K562 (cell line): Measurements from ENCODE around the gene BICC1. TPM values are rescaled to one million over a fixed set of nuclear protein-coding genes. Genes with fewer than 3 reads are reported as not detected.

Experiments
- ATAC-seq: fragments of 200-7000 bp; cut with Tn5 transposase; 3 replicates; pipeline ENCODE4 v1.9.1; 2020; ENCODE audit warnings: moderate library complexity
- BruUV-seq: library from RNA; stranded (reverse); fragments of 400-500 nt; replicated peaks from 2 replicates; lab custom pipeline; 2021; lab: Mats Ljungman, UMichigan
- CTCF ChIA-PET: fragments of 300-600 bp; formaldehyde crosslinking; extraction: SDS; loops from one replicate; lab custom pipeline; 2021; ENCODE audit warnings: low intra/inter-chr PET ratio; lab: Yijun Ruan, JAX
- POLR2A ChIA-PET: fragments of 300-600, 350-650 bp; sonication (Branson Sonifier 250); formaldehyde crosslinking; extraction: SDS; loops from one replicate; lab custom pipeline; 2021; ENCODE audit warnings: antibody characterized with exemption, inconsistent platforms; lab: Yijun Ruan, JAX
- DNase-seq, 4 experiments: peaks; one replicate each; pipeline versions ENCODE4 v3.0.0 to v3.0.0-alpha.2; 2011 to 2018; ENCODE audit warnings: low spot score in 3 of 4, mixed read lengths in 3 of 4; ENCODE audit errors: extremely low read depth in 1 of 4
- FAIRE-seq: peaks from 2 replicates; lab custom pipeline; 2011; peaks lifted over from hg19 to GRCh38; lab: Jason Lieb, UNC
- H2AFZ ChIP-seq: 2 replicates; pipeline ENCODE4 v1.6.0; 2011; ENCODE audit warnings: low read depth, low read length, control low read depth, inconsistent platforms
- H3K27ac ChIP-seq: fragments of 200-600 bp; 3 replicates; pipeline ENCODE4 v1.8.0; 2011; ENCODE audit warnings: low read depth, mild to moderate bottlenecking, control low read depth, inconsistent platforms, low read length, moderate library complexity, mixed read lengths; ENCODE audit errors: extremely low read depth
- H3K27me3 ChIP-seq, 2 experiments: fragments of 300-600 bp in 1 of 2; 2 replicates in 1 of 2; 3 replicates in 1 of 2; pipeline versions ENCODE4 v1.6.0 to v1.8.0; 2011; ENCODE audit warnings: inconsistent platforms in 2 of 2, low read length in 2 of 2, mild to moderate bottlenecking in 1 of 2, mixed read lengths in 1 of 2, moderate library complexity in 1 of 2; ENCODE audit not compliant: control insufficient read depth in 2 of 2, insufficient read depth in 2 of 2
- H3K36me3 ChIP-seq: fragments of 300-600 bp; 3 replicates; pipeline ENCODE4 v1.8.0; 2011; ENCODE audit warnings: mild to moderate bottlenecking, low read length, inconsistent platforms; ENCODE audit not compliant: control insufficient read depth, insufficient read depth
- H3K4me1 ChIP-seq, 2 experiments: fragments of 200-600 bp in 1 of 2; replicated peaks in 1 of 2; 2 replicates in 1 of 2; 3 replicates in 1 of 2; pipeline versions ENCODE4 v1.5.1 to v1.8.0; 2011; ENCODE audit warnings: inconsistent platforms in 2 of 2, low read length in 2 of 2, mild to moderate bottlenecking in 1 of 2, mixed read lengths in 1 of 2, moderate library complexity in 1 of 2; ENCODE audit not compliant: control insufficient read depth in 2 of 2, insufficient read depth in 2 of 2
- H3K4me2 ChIP-seq: 2 replicates; pipeline ENCODE4 v1.6.1; 2011; ENCODE audit warnings: low read length, control low read depth, inconsistent platforms, mixed read lengths; ENCODE audit not compliant: insufficient read depth
- H3K4me3 ChIP-seq: fragments of 200-600 bp; sonication (generic), shearing (Covaris generic); 2 replicates; pipeline ENCODE4 v1.5.1; 2016; ENCODE audit warnings: control low read depth, inconsistent platforms
- H3K79me2 ChIP-seq: fragments of 200-600 bp; 3 replicates; pipeline ENCODE4 v1.8.0; 2011; ENCODE audit warnings: low read length, inconsistent platforms; ENCODE audit not compliant: control insufficient read depth, insufficient read depth
- H3K9ac ChIP-seq, 2 experiments: 2 replicates each; pipeline versions ENCODE4 v1.6.0 to v1.6.1; 2011; ENCODE audit warnings: low read depth in 2 of 2, low read length in 2 of 2, control low read depth in 1 of 2, inconsistent platforms in 1 of 2, mild to moderate bottlenecking in 1 of 2, mixed read lengths in 1 of 2; ENCODE audit not compliant: insufficient read depth in 1 of 2
- H3K9me1 ChIP-seq: one replicate; pipeline ENCODE4 v1.6.0; 2011; ENCODE audit warnings: inconsistent platforms, mild to moderate bottlenecking, low read length, moderate library complexity; ENCODE audit not compliant: control insufficient read depth, insufficient read depth
- H3K9me3 ChIP-seq: replicated peaks from 2 replicates; pipeline ENCODE4 v1.5.1; 2011; ENCODE audit warnings: low read depth, low read length, inconsistent platforms; ENCODE audit not compliant: control insufficient read depth, insufficient read depth
- H4K20me1 ChIP-seq: replicated peaks from 2 replicates; pipeline ENCODE4 v1.6.1; 2011; ENCODE audit warnings: low read length, inconsistent platforms, mixed read lengths; ENCODE audit not compliant: control insufficient read depth, insufficient read depth
- CBFA2T3 ChIP-seq: fragments of 450-650 bp; IDR thresholded peaks from 2 replicates; pipeline ENCODE4 v1.6.1; 2017
- CC2D1A ChIP-seq: fragments of 450-650 bp; IDR thresholded peaks from 2 replicates; pipeline ENCODE4 v1.6.1; 2017; ENCODE audit warnings: mild to moderate bottlenecking
- HDAC8 ChIP-seq: fragments of 450-650 bp; IDR thresholded peaks from 2 replicates; pipeline ENCODE4 v1.6.1; 2016; ENCODE audit warnings: mild to moderate bottlenecking, missing genetic modification characterization, moderate library complexity, missing compliant biosample characterization
- MECOM ChIP-seq: fragments of 250-450 bp; sonication (Bioruptor Pico); IDR thresholded peaks from 2 replicates; pipeline ENCODE4 v1.8.0; 2022; ENCODE audit warnings: inconsistent platforms
- PTTG1 ChIP-seq: fragments of 450-650 bp; IDR thresholded peaks from 2 replicates; pipeline ENCODE4 v1.6.1; 2016; ENCODE audit warnings: low read depth, mild to moderate bottlenecking, missing genetic modification characterization, missing compliant biosample characterization
- SPI1 ChIP-seq: IDR thresholded peaks from 2 replicates; pipeline ENCODE4 v1.6.1; 2011; ENCODE audit warnings: low read depth, low read length, control low read depth, borderline replicate concordance
- STAT5A ChIP-seq: IDR thresholded peaks from 2 replicates; pipeline ENCODE4 v1.6.1; 2012; ENCODE audit warnings: low read length, inconsistent platforms, borderline replicate concordance
- ZNF140 ChIP-seq: fragments of 250-450 bp; sonication (Bioruptor Pico); IDR thresholded peaks from 2 replicates; pipeline ENCODE4 v1.8.0; 2021; ENCODE audit warnings: moderate library complexity, mild to moderate bottlenecking, inconsistent platforms
- ZNF384 ChIP-seq: IDR thresholded peaks from 2 replicates; pipeline ENCODE4 v1.6.1; 2012; ENCODE audit warnings: low read depth, low read length, improper control_type of control experiment
- ZNF717 ChIP-seq: fragments of 250-450 bp; sonication (Bioruptor Pico); IDR thresholded peaks from 2 replicates; pipeline ENCODE4 v1.5.0; 2021
- WGBS: fragments of 100-300 bp; shearing (Covaris generic); methylation state at CpG from one replicate; pipeline ENCODE4 v1.1.6; 2016; ENCODE audit warnings: low coverage, mixed read lengths; ENCODE audit not compliant: insufficient coverage; ENCODE audit errors: missing lambda C conversion rate; 5-methylcytosine and 5-hydroxymethylcytosine counted together
- in situ Hi-C: fragments of 300-500 bp; cut with MboI; formaldehyde crosslinking; loops from 4 replicates; pipeline ENCODE4 v1.15.0; 2018; ENCODE audit warnings: inconsistent platforms, mixed read lengths
- intact Hi-C: fragments of 100-400 bp; cut with micrococcal nuclease; formaldehyde crosslinking; loops from 2 replicates; pipeline ENCODE4 v1.14.2; 2022
- polyA plus RNA-seq, 8 experiments: library from polyadenylated mRNA; depleted of rRNA in 4 of 8; stranded (reverse) in 5 of 8; unstranded in 3 of 8; fragments of >200 nt; fragmentation: Nextera tagmentation in 2 of 8; fragmentation: Illumina TruSeq in 1 of 8; extraction: Ambion mirVana in 2 of 8; extraction: Trizol in 1 of 8; gene quantifications; 2 replicates each; pipeline versions ENCODE4 v1.2.1 to v1.2.3, GENCODE V29; 2011 to 2014; ENCODE audit warnings: inconsistent platforms in 1 of 8, missing spikeins in 1 of 8
- total RNA-seq, 7 experiments: library from RNA; depleted of rRNA in 6 of 7; stranded (reverse); fragments of >200 nt in 6 of 7; fragmentation: Illumina TruSeq in 2 of 7; extraction: Trizol in 2 of 7; gene quantifications; 2 replicates each; pipeline versions ENCODE4 v1.2.1 to v1.2.3, GENCODE V29; 2011 to 2021; ENCODE audit warnings: low replicate concordance in 1 of 7
- TF ChIP-seq, protein P1 (sequence below), 3 experiments: fragments of 200-800 bp in 1 of 3; fragments of 250-450 bp in 1 of 3; fragments of 450-650 bp in 1 of 3; sonication (Bioruptor Pico) in 1 of 3; sonication (Bioruptor generic) in 1 of 3; formaldehyde crosslinking in 1 of 3; IDR thresholded peaks; 2 replicates each; pipeline versions ENCODE4 v1.6.1 to v1.8.0; 2016 to 2022; ENCODE audit warnings: mild to moderate bottlenecking in 2 of 3, missing genetic modification characterization in 2 of 3, missing compliant biosample characterization in 1 of 3, moderate library complexity in 1 of 3

BICC1 gene
- total and polyA plus RNA-seq, 9 of the 15 experiments (the other 6 are each of a cell fraction or from before 2014, with no cell fraction given) = not detected

DNA sequence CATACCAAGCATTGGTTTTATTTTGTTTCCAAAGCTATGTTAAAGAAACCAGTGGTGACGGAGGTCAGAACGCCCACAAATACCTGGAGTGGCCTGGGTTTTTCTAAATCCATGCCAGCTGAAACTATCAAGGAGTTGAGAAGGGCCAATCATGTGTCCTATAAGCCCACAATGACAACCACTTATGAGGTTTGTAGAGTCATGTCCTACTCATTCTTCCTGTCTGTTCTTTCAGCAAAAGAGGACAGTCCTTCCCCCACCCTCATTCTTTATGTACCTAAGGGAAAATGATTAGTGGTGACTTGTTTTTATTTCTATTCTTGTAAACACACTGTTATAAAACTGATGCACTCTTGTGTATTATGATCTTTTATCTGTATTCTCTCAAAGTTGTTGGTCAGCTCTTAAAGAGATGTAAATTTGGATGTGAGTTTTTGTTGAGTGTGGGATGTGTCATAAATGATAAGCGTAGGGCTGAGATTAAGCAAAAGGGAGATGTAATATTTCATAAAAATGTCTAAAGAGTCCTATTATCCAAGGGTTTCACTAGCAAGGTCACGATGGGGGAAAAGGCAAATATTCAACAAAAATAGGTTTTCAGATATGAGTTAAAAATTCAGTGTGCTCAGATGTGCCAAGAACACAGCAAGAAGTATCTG is 294.4 kb downstream of the BICC1 start:
- no peaks in the 10 kb centered on the region for H4K20me1 ChIP-seq
- ATAC-seq = no peak
- TF ChIP-seq ZNF384 = no peak
- TF ChIP-seq CC2D1A = no peak
- TF ChIP-seq SPI1 = no peak
- TF ChIP-seq STAT5A = no peak
- TF ChIP-seq ZNF140 (CRISPR knock-in tag) = no peak
- no peak for TF ChIP-seq ZNF717 (CRISPR knock-in tag)
- no peak for TF ChIP-seq CBFA2T3
- TF ChIP-seq PTTG1 (tag) = no peak
- TF ChIP-seq MECOM = no peak
- TF ChIP-seq, protein P1, sequence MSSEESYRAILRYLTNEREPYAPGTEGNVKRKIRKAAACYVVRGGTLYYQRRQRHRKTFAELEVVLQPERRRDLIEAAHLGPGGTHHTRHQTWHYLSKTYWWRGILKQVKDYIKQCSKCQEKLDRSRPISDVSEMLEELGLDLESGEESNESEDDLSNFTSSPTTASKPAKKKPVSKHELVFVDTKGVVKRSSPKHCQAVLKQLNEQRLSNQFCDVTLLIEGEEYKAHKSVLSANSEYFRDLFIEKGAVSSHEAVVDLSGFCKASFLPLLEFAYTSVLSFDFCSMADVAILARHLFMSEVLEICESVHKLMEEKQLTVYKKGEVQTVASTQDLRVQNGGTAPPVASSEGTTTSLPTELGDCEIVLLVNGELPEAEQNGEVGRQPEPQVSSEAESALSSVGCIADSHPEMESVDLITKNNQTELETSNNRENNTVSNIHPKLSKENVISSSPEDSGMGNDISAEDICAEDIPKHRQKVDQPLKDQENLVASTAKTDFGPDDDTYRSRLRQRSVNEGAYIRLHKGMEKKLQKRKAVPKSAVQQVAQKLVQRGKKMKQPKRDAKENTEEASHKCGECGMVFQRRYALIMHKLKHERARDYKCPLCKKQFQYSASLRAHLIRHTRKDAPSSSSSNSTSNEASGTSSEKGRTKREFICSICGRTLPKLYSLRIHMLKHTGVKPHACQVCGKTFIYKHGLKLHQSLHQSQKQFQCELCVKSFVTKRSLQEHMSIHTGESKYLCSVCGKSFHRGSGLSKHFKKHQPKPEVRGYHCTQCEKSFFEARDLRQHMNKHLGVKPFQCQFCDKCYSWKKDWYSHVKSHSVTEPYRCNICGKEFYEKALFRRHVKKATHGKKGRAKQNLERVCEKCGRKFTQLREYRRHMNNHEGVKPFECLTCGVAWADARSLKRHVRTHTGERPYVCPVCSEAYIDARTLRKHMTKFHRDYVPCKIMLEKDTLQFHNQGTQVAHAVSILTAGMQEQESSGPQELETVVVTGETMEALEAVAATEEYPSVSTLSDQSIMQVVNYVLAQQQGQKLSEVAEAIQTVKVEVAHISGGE (CRISPR knock-in tag; IDR thresholded peaks at IDR 0.05) = no peak
- TF ChIP-seq HDAC8 (tag) = no peak
- TF ChIP-seq, all 486 proteins: peak for 0
- ChIA-PET POLR2A (no interaction called here), CTCF (no interaction called here)
- Histone ChIP-seq H3K9me1 (no peaks in the 10 kb centered on the region), H3K9ac (no peak overlapping the region), H2AFZ (no peak overlapping the region), H3K27me3 (no peaks in the 10 kb centered on the region), H3K36me3 (no peaks in the 10 kb centered on the region), H3K9me3 (no peaks in the 10 kb centered on the region), H3K79me2 (no peaks in the 10 kb centered on the region), H3K27ac (no peak overlapping the region), H3K4me2 (no peak overlapping the region), H3K4me1 (no peaks in the 10 kb centered on the region), H3K4me3 (no peak overlapping the region)
- in situ Hi-C loops (no loop called here), intact Hi-C loops (no loop called here)
- FAIRE-seq (no peak), DNase-seq (no peak)
- BruUV-seq = no TSS peak
- WGBS = 2% methylated on average over 4 of the region's 4 CpGs
